ENCODE measurements around the gene CAPRIN1. TPM values are rescaled to one million over a fixed set of nuclear protein-coding genes. Genes with fewer than 3 reads are reported as not detected.
"Not testable (repeated sequence)": the region's sequence is repeated elsewhere in the genome, so short reads cannot be mapped to it uniquely, and the experiment has no call there.

Gene CAPRIN1
- total RNA-seq, 1 experiment from 2014 or later = 188 TPM

DNA sequence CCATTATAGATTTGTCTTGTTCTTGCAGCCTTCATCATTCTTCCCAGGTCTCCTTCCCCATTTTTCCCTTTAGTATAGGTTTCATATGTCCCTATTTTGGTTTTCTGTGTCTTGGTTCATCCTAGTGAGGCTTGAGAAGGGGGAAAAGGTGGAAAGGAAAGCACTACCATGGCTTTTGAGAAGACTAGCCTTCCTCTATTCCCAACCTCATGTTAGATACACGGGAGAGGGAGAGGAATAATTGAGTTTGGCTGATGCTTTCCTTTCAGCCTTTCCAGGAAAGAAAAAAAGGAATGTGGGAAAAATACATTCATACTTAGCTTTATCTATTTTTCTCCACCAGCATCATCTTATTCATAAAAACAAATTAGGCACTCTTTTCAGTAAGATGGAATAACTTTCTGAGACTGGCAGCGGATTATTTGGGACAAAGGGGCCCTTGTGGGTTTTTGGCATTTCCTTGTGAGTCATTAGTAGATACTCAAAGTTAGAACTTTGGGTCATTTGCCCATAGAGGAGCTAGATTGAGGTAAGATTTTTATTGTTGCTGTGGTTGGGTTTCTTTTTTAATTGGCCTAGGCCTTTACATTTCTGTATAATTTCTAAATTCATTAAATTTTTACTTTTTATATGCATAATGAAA lies 23.8 kb downstream of the CAPRIN1 start:
- in situ Hi-C loops (cut with HindIII; ENCODE audit: low sequenced_read_pairs) = no loop called here
- no peak for DNase-seq (ENCODE audit: low spot score)

DNA sequence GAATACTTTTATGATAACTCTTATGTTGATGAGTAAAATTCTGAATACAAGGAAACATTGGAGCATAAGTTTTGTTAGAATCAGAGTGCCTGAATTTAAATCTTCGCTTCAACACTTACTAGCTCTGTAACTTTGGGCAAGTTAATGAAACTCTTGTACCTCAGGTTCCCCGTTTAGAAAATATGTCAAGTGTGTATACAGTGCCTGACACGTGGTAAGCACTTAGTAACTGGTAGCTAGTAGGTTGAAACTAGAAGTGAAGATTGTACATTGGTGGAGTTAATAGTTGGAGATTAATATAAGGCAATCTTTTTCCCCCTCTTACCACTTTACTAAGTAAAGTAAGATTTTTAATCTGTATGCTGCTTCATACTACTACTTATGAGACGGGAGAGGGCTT lies 29.1 kb downstream of the CAPRIN1 start:
- no peak for DNase-seq (ENCODE audit: low spot score)
- in situ Hi-C loops (cut with HindIII; ENCODE audit: low sequenced_read_pairs) = no loop called here

DNA sequence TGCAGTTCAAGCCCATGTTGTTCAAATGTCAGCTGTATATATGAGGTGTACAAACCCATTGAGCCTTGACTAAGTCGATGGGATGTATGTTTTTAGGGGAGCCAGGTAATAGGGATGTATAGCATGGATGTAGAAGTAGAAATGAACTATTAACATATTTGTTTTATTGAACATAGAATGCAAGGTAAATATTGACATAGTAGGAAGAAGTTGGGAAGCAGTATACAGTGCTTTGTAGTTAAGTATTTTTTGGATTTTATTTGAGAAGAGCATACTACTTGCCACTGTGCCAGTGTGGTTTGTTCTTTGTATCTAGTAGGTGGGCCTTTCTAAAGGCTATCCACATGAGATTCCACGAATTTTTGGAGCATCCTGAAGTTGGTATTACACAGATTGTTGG lies 33.1 kb downstream of the CAPRIN1 start:
- no peak for DNase-seq (ENCODE audit: low spot score)
- in situ Hi-C loops (cut with HindIII; ENCODE audit: low sequenced_read_pairs) = no loop called here

DNA sequence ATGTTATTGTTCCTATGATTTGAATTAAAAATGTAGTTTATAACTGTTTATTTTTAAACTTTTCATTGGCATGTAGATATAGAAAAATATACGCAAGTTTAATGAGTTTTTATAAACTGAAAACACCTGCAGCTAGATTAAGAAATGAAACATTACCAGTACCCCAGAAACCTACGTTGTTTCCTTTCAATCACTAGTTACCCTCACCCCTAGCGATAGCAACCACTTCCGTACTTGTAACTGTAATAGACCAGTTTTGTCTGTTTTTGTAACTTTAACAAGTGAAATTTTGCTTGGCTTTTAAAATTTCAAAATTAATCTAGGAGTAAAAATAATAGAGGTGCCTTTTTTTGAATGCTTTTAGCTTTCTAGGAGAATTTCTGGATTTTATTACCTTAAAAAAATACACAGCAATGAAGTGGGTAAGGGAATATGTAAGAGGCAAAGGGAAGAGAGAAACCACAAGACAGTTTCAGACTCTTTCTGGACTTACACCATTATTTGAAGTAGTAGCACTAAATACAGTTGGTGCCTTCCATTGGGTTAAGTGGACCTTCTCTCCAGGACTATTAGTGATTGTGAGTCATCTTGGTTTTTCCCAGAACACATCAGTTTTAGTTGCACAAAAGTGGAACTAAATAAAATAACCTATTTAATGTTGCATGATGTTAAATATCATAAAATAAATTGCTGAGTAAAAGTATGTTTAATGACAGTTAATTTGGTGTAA lies 35.2 kb downstream of the CAPRIN1 start:
- DNase-seq (ENCODE audit: low spot score) = no peak
- in situ Hi-C loops (cut with HindIII; ENCODE audit: low sequenced_read_pairs) = no loop called here

DNA sequence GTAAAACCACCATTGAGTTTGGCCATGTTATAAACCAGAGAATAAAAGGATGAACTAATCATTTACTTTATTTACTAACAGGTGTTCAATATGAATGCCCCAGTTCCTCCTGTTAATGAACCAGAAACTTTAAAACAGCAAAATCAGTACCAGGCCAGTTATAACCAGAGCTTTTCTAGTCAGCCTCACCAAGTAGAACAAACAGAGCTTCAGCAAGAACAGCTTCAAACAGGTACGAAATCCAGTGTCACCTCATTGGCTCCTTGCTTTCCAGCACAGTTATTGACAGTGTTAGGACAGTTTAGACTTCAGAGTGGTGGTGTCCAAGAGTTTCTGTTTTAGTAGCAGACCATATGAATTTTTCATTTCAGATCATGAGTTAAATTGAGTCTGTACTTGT lies 40.3 kb downstream of the CAPRIN1 start:
- no peak for DNase-seq (ENCODE audit: low spot score)
- in situ Hi-C loops (cut with HindIII; ENCODE audit: low sequenced_read_pairs) = no loop called here

DNA sequence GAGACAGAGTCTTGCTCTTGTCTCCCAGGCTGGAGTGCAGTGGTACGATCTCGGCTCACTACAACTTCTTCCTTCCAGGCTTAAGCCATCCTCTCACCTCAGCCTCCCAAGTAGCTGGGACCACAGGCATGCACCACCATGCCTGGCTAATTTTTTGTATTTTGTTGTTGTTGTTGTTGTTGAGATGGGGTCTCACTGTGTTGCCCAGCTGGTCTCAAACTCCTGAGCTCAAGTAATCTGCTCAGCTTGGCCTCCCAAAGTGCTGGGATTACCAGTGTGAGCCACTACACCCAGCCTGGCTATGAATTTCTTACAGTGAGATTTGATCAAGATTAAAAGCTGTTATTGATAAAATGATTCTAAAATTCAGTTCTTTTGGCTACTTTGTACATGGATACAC lies 43.4 kb downstream of the CAPRIN1 start:
- in situ Hi-C loops (cut with HindIII; ENCODE audit: low sequenced_read_pairs); DNase-seq (ENCODE audit: low spot score): not testable (repeated sequence)

DNA sequence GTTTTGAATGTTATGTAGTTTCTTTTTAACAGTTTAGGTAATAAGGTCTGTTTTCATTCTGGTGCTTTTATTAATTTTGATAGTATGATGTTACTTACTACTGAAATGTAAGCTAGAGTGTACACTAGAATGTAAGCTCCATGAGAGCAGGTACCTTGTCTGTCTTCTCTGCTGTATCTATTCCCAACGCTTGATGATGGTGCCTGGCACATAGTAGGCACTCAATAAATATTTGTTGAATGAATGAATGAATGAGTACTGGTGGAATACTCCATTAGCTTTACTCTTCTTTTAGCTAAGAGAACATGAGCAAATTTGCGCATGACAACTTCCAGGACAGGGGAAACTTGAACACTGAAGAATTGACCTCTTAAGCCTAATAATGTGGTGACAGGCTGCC lies 47.3 kb downstream of the CAPRIN1 start:
- no peak for DNase-seq (ENCODE audit: low spot score)
- in situ Hi-C loops (cut with HindIII; ENCODE audit: low sequenced_read_pairs) = no loop called here

DNA sequence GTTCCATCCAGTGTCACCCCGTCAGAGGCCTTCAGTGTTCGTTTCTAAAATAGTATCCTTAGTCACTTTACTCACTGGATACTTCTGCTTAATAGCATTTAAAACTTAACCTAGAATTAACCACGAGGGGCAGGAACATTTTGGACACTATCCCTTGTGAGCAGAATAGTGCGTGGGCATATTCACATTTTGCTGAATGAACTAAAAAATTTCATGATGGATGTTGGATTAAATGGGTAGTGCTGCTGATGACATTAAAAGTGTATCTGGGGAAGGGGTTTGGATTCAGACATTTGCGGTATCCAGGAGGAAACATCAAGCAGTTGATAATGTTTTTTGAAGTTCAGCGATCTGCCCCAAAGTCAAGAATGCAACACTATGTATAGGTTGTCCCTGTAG lies 53.1 kb downstream of the CAPRIN1 start:
- DNase-seq (ENCODE audit: low spot score) = no peak
- in situ Hi-C loops (cut with HindIII; ENCODE audit: low sequenced_read_pairs) = no loop called here

DNA sequence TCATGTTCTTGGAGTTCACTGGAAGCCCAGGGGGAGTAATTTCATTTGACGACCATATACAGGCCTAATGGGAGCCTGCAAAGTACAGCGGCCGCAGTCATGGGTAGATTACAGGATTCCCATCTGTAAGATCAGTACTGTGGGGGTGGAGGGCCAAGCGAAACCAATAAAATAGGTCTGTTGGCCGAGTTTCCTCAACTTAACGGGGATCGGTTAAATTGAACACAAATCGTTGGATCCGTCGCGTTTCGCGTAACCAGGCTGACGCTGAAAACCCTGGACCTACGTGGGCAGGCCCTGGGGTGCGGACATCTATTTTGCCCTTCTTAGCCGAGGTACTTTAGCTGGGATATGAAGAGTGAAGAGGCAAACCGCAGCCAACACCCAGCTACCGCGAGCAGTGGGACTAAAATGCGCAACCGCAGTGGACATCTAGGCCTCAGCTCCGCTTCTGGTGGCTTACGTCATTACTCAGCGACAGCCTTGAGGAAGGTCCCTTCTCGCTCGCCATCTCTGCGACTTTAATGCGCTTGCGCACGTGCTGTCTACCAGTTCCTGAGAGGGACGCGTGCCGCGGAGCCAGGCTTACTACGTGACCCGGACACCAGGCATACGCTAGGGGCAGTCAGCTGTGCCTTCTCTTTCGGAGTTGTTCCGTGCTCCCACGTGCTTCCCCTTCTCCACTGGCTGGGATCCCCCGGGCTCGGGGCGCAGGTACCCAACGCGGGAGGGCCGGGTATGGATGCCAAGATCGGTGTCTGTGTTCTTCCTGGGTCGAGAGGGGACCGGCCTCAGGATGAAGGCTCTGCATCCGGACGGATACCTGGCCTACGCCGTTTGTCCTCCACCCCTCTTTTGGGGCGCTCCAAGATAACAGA lies 53.8 kb downstream of the CAPRIN1 start, which contains the start of gene NAT10:
TSS of gene NAT10 (plus strand) at position 551 of the 878 bp plus-strand sequence. CDS start 2,597 bp downstream, outside the sequence.
- peak; percentile 97 for DNase-seq (ENCODE audit: low spot score)
- in situ Hi-C loops (cut with HindIII; ENCODE audit: low sequenced_read_pairs) = no loop called here

DNA sequence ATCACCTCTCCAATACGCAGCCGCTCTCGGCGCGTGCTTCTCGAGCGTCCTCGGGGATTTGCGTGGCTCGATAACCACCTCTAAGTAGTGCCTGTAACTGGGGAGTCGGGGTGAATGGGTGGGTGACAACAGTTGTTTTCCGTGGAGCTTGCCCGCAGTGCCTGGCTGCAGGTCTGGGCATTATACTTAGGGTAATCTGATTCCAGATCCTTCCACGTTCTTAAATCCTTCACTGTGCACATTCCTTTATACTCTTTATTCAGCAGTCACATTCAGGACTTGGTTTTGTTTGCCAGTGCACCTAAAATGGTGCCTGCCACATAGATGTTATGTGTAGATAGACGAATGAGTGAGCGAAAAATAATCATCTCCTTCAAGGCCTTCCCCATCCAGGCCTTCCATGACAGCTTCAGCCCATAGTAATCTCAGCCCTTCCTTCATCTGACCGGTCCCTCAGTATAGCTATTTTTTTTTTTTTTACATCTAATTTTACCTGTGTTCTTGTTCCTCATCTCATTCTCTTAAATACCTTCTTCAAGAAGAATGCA lies 54.5 kb downstream of the CAPRIN1 start:
- DNase-seq (ENCODE audit: low spot score) = peak; percentile 5
- in situ Hi-C loops (cut with HindIII; ENCODE audit: low sequenced_read_pairs) = no loop called here

DNA sequence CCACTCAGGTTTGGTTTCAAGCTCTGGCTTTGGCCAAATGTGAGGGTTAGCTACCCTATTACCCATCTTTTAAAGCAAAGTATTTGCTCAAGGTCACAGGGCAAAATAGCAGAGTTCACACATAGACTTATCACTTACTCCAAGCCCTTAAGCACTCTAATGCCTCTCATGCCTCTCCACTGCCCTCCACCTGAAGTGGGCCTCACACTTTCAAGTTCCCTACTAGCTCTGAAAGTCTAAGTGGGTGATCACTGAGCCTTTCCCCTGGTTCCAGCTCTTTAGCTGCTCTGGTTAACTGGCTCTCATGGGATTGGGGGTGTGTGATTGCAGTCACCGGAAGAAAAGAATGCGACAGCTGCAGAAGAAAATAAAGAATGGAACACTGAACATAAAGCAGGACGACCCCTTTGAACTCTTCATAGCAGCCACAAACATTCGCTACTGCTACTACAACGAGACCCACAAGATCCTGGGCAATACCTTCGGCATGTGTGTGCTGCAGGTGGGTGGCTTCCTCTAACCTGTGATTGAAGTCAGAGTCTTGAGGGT lies 60.3 kb downstream of the CAPRIN1 start:
- in situ Hi-C loops (cut with HindIII; ENCODE audit: low sequenced_read_pairs) = no loop called here
- no peak for DNase-seq (ENCODE audit: low spot score)

DNA sequence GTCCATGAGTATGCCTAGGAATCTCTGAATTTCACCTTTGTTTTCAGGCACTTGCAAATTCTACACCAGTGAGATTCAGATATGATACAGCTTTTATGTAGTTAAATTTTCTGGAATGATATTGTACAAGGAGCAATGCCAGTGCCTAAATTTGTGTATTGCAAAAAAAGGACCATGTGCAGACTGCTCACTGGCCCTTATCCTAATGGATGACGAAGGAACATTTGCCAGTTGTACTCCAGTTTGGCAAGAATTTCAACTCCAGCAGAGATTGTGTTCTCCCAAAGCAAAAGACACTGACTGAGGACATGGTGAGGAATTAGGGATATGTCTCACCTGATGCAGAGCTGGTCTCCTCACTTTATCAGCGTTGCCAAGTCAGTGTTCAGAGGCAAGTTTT lies 62.5 kb downstream of the CAPRIN1 start:
- no peak for DNase-seq (ENCODE audit: low spot score)
- in situ Hi-C loops (cut with HindIII; ENCODE audit: low sequenced_read_pairs) = no loop called here

DNA sequence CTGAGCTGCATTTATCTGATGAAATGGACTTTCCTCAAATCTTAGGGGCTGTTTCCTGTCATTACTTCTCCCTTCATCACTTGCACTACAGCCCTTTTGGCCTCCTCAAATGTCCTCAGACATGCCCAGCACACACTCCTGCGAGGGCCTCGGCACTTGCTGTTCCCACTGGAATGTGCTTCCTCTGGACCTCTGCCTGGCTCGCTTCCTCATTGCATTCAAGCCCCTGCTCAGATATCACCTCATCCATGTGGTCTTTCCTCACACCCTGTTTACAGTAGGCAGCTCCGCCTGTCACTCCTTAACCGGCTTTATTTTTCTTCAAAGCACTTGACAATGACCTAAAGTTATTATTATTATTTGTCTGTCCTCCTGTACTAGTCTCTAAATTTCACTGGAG lies 62.9 kb downstream of the CAPRIN1 start:
- in situ Hi-C loops (cut with HindIII; ENCODE audit: low sequenced_read_pairs) = no loop called here
- no peak for DNase-seq (ENCODE audit: low spot score)

DNA sequence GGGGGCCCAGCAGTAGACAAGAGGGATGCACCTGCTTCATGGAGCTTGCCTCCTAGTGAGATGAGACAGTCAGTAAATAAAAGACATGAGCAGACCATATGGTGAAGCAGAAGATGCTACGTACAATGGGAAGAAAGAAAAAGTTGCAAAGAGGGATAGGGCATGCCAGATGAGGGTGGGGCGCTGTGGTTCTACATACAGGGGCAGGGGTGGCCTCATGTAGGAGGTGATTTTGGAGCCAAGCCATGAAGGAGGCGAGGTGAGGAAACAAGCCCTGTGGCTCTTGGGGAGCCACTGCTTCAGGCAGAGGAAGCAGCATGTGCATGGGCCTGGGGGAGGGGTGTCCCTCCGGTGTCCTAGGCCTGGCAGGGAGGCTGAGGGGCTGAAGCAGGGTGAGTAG lies 69.1 kb downstream of the CAPRIN1 start:
- in situ Hi-C loops (cut with HindIII; ENCODE audit: low sequenced_read_pairs) = no loop called here
- no peak for DNase-seq (ENCODE audit: low spot score)

DNA sequence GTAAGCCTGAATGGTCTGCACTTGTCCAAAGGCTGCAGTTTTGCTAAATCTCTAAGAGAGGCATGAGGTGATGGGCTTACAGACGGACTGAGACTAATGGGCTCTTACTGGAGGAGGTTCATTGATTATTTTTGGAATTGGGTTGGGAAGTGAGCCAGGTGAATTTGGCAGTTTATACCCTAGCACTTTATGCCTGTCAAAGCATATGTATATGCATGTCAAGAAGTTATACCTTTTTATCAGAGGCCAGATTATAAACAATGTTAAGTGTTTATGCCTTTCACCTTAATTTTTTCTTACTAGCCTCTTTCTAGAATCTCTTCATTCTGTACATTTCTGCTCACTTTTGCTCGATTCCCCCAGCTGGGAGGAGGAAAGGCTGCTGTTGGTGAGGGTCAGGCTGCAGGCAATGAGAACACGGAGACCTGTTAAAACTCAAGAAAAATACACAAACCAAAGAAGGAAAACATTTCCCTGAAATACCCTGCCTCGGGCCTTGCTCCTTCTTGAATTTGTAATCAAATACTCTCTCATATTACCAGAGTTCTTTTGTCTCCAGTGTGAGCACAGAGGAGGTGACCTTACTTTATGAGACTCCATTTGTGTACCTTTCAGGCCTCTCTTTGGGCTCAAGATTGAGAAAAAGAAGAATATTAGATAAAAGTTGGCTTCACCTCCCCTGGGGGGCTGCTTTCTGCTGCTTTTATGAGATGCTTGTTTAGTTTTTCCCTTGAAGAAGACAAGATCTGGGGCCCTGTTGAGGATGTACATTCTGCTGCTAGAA lies 73.5 kb downstream of the CAPRIN1 start:
- in situ Hi-C loops (cut with HindIII; ENCODE audit: low sequenced_read_pairs) = no loop called here
- DNase-seq (ENCODE audit: low spot score) = no peak

DNA sequence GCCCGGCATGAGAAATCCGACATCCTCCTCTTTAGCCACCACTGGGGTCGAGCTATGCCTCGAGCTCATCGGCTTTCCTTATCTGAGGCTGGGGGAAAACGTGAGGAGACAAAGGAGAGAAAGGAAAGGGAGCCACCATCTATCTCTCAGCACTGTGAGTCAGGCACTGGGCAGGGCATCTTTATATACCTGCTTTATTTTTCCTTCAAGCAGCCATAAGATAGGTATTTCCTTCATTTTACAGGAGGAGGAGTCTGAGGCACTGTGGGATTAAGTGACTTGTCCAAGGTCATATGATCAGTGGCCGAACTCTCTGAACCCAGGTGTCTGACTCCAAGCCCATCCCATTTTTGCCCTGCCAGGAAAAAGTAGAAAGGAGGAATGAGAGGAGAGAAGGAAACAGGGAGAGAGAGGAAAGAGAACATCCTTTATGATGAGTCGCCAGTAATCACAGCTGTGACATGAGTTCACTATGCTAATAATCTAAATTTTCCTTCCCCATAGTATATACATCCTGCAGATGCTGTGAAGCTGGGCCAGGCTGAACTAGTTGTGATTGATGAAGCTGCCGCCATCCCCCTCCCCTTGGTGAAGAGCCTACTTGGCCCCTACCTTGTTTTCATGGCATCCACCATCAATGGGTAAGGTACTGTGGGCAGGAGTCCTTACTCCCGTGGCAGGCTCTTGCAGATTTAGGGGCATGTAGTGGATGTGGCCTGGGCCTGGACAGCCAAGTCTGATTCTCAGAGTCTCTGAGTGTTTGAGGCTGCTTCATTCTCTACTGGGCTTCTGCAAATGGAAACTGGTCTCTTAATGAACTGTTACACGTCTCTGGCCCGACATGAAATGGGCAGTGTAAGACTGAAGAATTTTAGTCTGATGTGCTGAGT lies 75.7 kb downstream of the CAPRIN1 start:
- no peak for DNase-seq (ENCODE audit: low spot score)
- in situ Hi-C loops (cut with HindIII; ENCODE audit: low sequenced_read_pairs) = no loop called here

DNA sequence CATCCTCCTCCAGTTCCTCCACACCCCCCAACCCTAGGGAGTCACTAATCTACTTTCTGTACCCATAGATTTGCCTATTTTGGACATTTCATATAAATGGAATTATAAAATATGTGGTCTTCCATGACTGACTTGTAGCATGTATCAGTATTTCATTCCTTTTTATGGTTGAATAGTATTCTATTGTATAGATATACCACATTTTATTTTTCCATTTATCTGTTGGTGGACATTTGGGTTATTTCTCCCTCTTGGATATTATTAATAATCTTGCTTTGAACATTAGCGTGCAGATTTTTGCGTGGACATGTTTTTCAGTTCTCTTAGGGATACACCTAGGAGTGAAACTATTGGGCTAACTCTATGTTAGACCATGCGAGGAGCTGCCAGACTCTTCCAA lies 77.3 kb downstream of the CAPRIN1 start:
- DNase-seq (ENCODE audit: low spot score) = no peak
- in situ Hi-C loops (cut with HindIII; ENCODE audit: low sequenced_read_pairs) = no loop called here
